NCI-H82 treated with DMSO at 0.1 percent for 48 hours (cell line): ENCODE measurements around the gene TSHZ3.

Source experiments
- DNase-seq: peaks from one replicate; lab custom pipeline; 2025; ENCODE audit not compliant: unreplicated experiment; lab: John Stamatoyannopoulos, UW

TSHZ3 gene

GRCh38 chr19:31354799-31355664 is 5.8 kb upstream of the TSHZ3 start:
- DNase-seq = no peak

- DNase-seq = no peak
Observed at GRCh38 chr19:31354316-31354715, 5.1 kb upstream of the TSHZ3 start.

- DNase-seq = no peak
Observed at GRCh38 chr19:31353833-31354232, 4.6 kb upstream of the TSHZ3 start.

- no peak for DNase-seq
Observed at GRCh38 chr19:31352782-31353651, 3.8 kb upstream of the TSHZ3 start.

GRCh38 chr19:31352296-31352781 is 3.1 kb upstream of the TSHZ3 start:
- no peak for DNase-seq

GRCh38 chr19:31351855-31352195 is 2.6 kb upstream of the TSHZ3 start:
- no peak for DNase-seq

- DNase-seq = no peak
Observed at GRCh38 chr19:31351056-31351854, 2.0 kb upstream of the TSHZ3 start.

- no peak for DNase-seq
Observed at GRCh38 chr19:31350693-31351055, 1.4 kb upstream of the TSHZ3 start.

- no peak for DNase-seq
Observed at GRCh38 chr19:31350033-31350692, 927 bp upstream of the TSHZ3 start.

- no peak for DNase-seq
Observed at GRCh38 chr19:31348481-31349159, 616 bp downstream of the TSHZ3 start.

GRCh38 chr19:31347828-31348392 is 1.3 kb downstream of the TSHZ3 start:
- DNase-seq = no peak

- DNase-seq = no peak
Observed at GRCh38 chr19:31347354-31347753, 1.9 kb downstream of the TSHZ3 start.

GRCh38 chr19:31346184-31347059 is 2.8 kb downstream of the TSHZ3 start:
- DNase-seq = no peak

GRCh38 chr19:31344403-31344802 is 4.8 kb downstream of the TSHZ3 start:
- DNase-seq = no peak

- no peak for DNase-seq
Observed at GRCh38 chr19:31342926-31343325, 6.3 kb downstream of the TSHZ3 start.

GRCh38 chr19:31340042-31341025 is 8.9 kb downstream of the TSHZ3 start:
- peak; percentile 50 for DNase-seq

GRCh38 chr19:31339411-31339810 is 9.8 kb downstream of the TSHZ3 start:
- DNase-seq = no peak
